Tibial nerve (tissue), 4 donors: ENCODE results near the gene UPF3B. TPM values are rescaled to one million over a fixed set of nuclear protein-coding genes. Genes with fewer than 3 reads are reported as not detected.

Source experiments
- DNase-seq, 2 donors: peaks; one replicate each; pipeline ENCODE4 v3.0.0-alpha.2; 2019; ENCODE audit warnings: low spot score in 2 of 2
- H3K27ac ChIP-seq, 4 donors: fragments of 200-600 bp; sonication (generic) in 3 of 4; one replicate each; pipeline ENCODE4 v1.5.1; 2017 to 2019; ENCODE audit warnings: mild to moderate bottlenecking in 1 of 4
- H3K27me3 ChIP-seq, 2 donors: fragments of 200-600 bp; sonication (generic) in 1 of 2; one replicate each; pipeline versions ENCODE4 v1.5.1 to v1.6.0; 2017 to 2019
- H3K36me3 ChIP-seq, 3 donors: fragments of 200-600 bp; sonication (generic); one replicate each; pipeline ENCODE4 v1.5.1; 2018 to 2019
- H3K4me1 ChIP-seq, 4 donors: fragments of 200-600 bp; sonication (generic) in 3 of 4; one replicate each; pipeline ENCODE4 v1.5.1; 2017 to 2019
- H3K4me3 ChIP-seq, 4 donors: fragments of 200-600 bp; sonication (generic) in 3 of 4; one replicate each; pipeline ENCODE4 v1.5.1; 2017 to 2019; ENCODE audit warnings: mild to moderate bottlenecking in 1 of 4, moderate library complexity in 1 of 4
- H3K9me3 ChIP-seq, 4 donors: fragments of 200-600 bp; sonication (generic) in 3 of 4; one replicate each; pipeline ENCODE4 v1.5.1; 2017 to 2019
- EP300 ChIP-seq, 2 donors: sonication (generic); formaldehyde crosslinking; IDR thresholded peaks; one replicate each; pipeline ENCODE4 v1.6.1; 2017; ENCODE audit warnings: antibody characterized with exemption in 2 of 2, mild to moderate bottlenecking in 1 of 2
- POLR2A ChIP-seq, 2 donors: fragments of 450-650 bp; IDR thresholded peaks; one replicate each; pipeline ENCODE4 v1.6.1; 2017; ENCODE audit warnings: antibody characterized with exemption in 2 of 2, mild to moderate bottlenecking in 2 of 2, moderate library complexity in 2 of 2
- WGBS, 2 donors: methylation state at CpG; one replicate each; pipeline ENCODE4 v1.1.5; 2018; 5-methylcytosine and 5-hydroxymethylcytosine counted together
- small RNA-seq: library from RNA; depleted of rRNA; stranded (forward); fragments of <200 nt; gene quantifications from one replicate; pipeline ENCODE3, GENCODE V24; 2016
- total RNA-seq, 4 donors: library from RNA; depleted of rRNA; stranded (reverse); fragments of >200 nt; gene quantifications; one replicate each; pipeline ENCODE4 v1.1.0, GENCODE V29; 2016
- TF ChIP-seq, protein P1 (sequence below), 5 experiments: fragments of 200-600 bp in 3 of 5; fragments of 450-650 bp in 2 of 5; sonication (generic) in 3 of 5; IDR thresholded peaks; one replicate each; pipeline ENCODE4 v1.5.1; 2016 to 2019; ENCODE audit warnings: antibody characterized with exemption in 5 of 5, mild to moderate bottlenecking in 3 of 5, moderate library complexity in 2 of 5

The UPF3B gene
- total RNA-seq, 4 donors from 2014 or later: 6.3 to 7.0 (median 6.6) TPM

DNA sequence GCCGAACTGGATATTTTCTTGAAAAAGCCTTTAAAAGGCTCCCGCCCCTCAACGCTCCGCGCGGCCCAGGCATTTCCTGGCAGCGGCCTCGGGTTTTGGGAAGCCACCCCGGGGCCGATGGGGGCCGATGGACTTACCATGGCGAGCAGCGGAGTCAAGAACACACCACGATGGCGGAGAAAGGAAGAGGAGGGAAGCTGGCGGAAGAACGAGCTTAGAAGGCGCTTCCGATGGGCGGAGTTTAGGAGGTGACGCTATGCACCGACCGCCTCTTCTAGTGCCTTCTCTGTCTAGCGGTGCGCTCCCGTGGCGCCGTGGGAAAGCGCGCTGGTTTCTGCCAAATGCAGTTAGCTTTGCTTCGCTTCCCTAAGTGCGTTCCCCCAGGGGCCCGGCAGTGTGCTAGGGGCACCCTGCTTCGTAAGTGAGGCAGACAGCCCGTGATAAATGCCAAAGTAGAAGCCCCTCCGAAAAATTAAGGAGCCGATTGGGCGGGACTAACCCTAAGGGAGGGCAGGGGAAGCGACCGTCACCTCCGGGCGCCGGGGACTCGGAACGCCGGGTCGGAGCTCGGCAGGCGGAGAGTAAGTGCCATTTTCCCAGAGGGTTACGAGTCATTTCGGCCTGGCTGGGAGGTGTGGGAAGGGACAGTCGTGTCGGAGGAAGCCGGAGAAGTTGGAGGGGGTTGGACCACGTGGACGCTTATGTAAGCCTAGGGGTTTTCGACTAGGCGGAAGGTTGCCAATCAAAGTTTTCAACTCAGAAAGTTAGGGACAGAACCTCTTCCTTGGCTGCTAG is 61.1 kb downstream of the UPF3B start, which contains the start of gene RPL39:
RPL39 (minus strand) TSS at position 194 of the 795 bp plus-strand sequence; CDS start at position 140, 54 bp downstream.
- H3K27me3 ChIP-seq: no peaks in the 10 kb centered on the region
- H3K9me3 ChIP-seq: no peaks in the 10 kb centered on the region
- TF ChIP-seq, protein P1, sequence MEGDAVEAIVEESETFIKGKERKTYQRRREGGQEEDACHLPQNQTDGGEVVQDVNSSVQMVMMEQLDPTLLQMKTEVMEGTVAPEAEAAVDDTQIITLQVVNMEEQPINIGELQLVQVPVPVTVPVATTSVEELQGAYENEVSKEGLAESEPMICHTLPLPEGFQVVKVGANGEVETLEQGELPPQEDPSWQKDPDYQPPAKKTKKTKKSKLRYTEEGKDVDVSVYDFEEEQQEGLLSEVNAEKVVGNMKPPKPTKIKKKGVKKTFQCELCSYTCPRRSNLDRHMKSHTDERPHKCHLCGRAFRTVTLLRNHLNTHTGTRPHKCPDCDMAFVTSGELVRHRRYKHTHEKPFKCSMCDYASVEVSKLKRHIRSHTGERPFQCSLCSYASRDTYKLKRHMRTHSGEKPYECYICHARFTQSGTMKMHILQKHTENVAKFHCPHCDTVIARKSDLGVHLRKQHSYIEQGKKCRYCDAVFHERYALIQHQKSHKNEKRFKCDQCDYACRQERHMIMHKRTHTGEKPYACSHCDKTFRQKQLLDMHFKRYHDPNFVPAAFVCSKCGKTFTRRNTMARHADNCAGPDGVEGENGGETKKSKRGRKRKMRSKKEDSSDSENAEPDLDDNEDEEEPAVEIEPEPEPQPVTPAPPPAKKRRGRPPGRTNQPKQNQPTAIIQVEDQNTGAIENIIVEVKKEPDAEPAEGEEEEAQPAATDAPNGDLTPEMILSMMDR (IDR thresholded peaks at IDR 0.05): no peak
- TF ChIP-seq EP300 (IDR thresholded peaks at IDR 0.05): peak in 1 of 2 donors; percentile 91
- peak; percentile 47 to 72 for TF ChIP-seq POLR2A (IDR thresholded peaks at IDR 0.05)
- H3K27ac ChIP-seq: peak within 1 kb of the TSS; percentile 92 to 95 (median 92)
- peak within 1 kb of the TSS; percentile 62 to 80 (median 72) for H3K4me3 ChIP-seq
- WGBS, 2 donors: 0 to 43% methylated on average over 36 to 58 of the region's 58 CpGs
- H3K36me3 ChIP-seq: peaks cover 0 to 10% (median 0%) of the 10 kb centered on the region in 3 donors
- peaks cover 0 to 28% (median 3%) of the 10 kb centered on the region in 4 donors for H3K4me1 ChIP-seq
- DNase-seq: peak; percentile 55 to 68

DNA sequence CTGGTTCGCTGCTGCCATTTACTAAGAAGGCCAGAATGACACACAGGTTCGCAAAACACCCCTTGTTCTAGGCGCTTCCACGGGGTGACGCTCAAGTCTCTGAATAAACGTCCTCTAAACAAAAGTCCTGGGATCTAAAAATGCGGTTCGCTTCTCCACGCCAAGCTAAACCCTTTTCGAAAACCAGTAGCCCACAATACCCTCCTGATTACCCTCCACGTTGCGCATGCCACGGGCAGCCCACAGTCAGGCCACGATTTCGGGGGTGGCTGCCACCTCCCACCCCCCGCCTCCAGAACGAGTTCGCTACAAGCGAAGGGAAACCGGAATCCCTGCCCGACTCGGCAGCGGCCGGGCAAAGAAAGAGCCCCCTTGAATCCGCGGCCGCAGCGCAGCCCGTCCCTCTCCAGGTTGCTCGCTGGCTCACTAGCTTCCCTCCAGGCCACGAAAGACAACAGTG is 61.8 kb downstream of the UPF3B start:
- peak overlapping the region; percentile 62 to 80 (median 72) for H3K4me3 ChIP-seq
- H3K36me3 ChIP-seq: peaks cover 0 to 10% (median 0%) of the 10 kb centered on the region in 3 donors
- peak overlapping the region; percentile 92 to 95 (median 92) for H3K27ac ChIP-seq
- TF ChIP-seq EP300 (IDR thresholded peaks at IDR 0.05): no peak
- no peak for TF ChIP-seq POLR2A (IDR thresholded peaks at IDR 0.05)
- TF ChIP-seq, protein P1 (IDR thresholded peaks at IDR 0.05): peak in 1 of 5 experiments; percentile 12
- WGBS, 2 donors: 0 to 37% methylated on average over 9 to 25 of the region's 31 CpGs
- H3K4me1 ChIP-seq: peaks cover 0 to 28% (median 3%) of the 10 kb centered on the region in 4 donors
- H3K27me3 ChIP-seq: no peaks in the 10 kb centered on the region
- H3K9me3 ChIP-seq: no peaks in the 10 kb centered on the region
- peak in 1 of 2 donors; percentile 13 for DNase-seq

DNA sequence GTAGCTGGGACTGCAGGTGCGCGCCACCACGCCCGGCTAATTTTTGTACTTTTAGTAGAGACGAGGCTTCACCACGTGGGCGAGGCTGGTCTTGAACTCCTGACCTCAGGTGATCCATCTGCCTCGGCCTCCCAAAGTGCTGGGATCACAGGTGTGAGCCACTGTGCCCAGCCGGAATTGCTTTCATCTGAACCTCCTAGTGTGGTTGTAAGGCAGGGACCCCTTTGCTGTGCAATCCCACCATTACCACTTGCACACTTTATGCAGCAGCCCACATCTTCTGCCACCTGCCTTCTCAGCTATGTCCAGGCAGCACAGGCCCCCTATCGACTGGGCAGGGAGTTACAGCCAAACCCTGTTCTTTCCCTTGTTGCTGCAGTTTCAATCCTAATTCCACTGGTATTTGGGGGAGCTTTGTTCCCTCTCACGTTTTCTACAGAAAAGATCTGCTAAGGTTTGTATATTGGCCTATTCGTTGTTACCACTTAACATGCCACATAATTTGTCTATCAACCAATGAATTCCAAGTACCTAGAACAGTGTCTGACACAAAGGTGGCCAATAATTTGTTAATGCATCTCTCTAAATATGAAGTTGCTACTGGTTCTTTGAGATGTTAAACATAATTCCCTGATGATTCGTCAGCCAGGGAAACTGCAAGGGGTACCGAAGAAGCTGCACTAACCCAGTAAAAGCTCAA is 67.9 kb downstream of the UPF3B start:
- no peaks in the 10 kb centered on the region for H3K9me3 ChIP-seq
- H3K27ac ChIP-seq: no peak overlapping the region
- DNase-seq: no peak
- peaks cover 0 to 17% (median 3%) of the 10 kb centered on the region in 4 donors for H3K4me1 ChIP-seq
- no peak for TF ChIP-seq POLR2A (IDR thresholded peaks at IDR 0.05)
- TF ChIP-seq, protein P1 (IDR thresholded peaks at IDR 0.05): peak in 4 of 5 experiments; percentile 10 to 21 (median 12)
- TF ChIP-seq EP300 (IDR thresholded peaks at IDR 0.05): no peak
- H3K4me3 ChIP-seq: no peak overlapping the region
- H3K27me3 ChIP-seq: no peaks in the 10 kb centered on the region
- WGBS, 2 donors: 66 to 80% methylated on average over 6 to 14 of the region's 14 CpGs
- peaks cover 0 to 58% (median 0%) of the 10 kb centered on the region in 3 donors for H3K36me3 ChIP-seq

Small RNAs within 50 kb of the gene (small RNA-seq; reads per million reads assigned to genes)
- not detected for gene SNORA69

Other genes with a start within 250 kb of the UPF3B start
- gene NKRF, start 246.5 kb downstream of the UPF3B start, total RNA-seq: 1 to 10 TPM; 4.4 to 9.0 (median 6.4) TPM
- gene SEPTIN6, start 159.8 kb downstream of the UPF3B start, total RNA-seq: 10 to 100 TPM; 18.8 to 35.8 (median 29.7) TPM
- 1 to 10 TPM in 1 of 4 donors, not detected in 3; 1.1 TPM for gene SOWAHD, start 94.4 kb downstream of the UPF3B start, total RNA-seq
- 1,000 to 10,000 TPM; 2,139 to 3,555 (median 3,085) TPM for gene RPL39, start 61.3 kb downstream of the UPF3B start, total RNA-seq
- gene RNF113A, start 18.8 kb upstream of the UPF3B start, total RNA-seq: 10 to 100 TPM in 2 of 4 donors, 1 to 10 TPM in 2; 7.7 to 14.3 (median 10.9) TPM
- gene NDUFA1, start 18.9 kb upstream of the UPF3B start, total RNA-seq: 10 to 100 TPM; 36.3 to 50.9 (median 42.7) TPM
- not detected for gene AKAP14, start 42.9 kb upstream of the UPF3B start, total RNA-seq
- 10 to 100 TPM in 2 of 4 donors, 1 to 10 TPM in 2; 5.2 to 11.4 (median 9.7) TPM for gene NKAP, start 90.8 kb upstream of the UPF3B start, total RNA-seq
- not detected for gene RHOXF2B, start 224.7 kb upstream of the UPF3B start, total RNA-seq